Body of pancreas (tissue), 4 donors: Measurements from ENCODE around the gene A2M.

Experiments
- CTCF ChIP-seq, 7 experiments: fragments of 450-650 bp in 4 of 7; fragments of 200-600 bp in 3 of 7; sonication (generic) in 3 of 7; IDR thresholded peaks; one replicate each; pipeline ENCODE4 v1.5.1; 2016 to 2019; ENCODE audit warnings: antibody characterized with exemption in 7 of 7
- POLR2A ChIP-seq, 3 donors: fragments of 450-650 bp; IDR thresholded peaks; one replicate each; pipeline ENCODE4 v1.6.1; 2016; ENCODE audit warnings: antibody characterized with exemption in 3 of 3, mild to moderate bottlenecking in 2 of 3

GRCh38 chr12:9048930-9049329 is 66.8 kb downstream of the A2M start:
- no peak for TF ChIP-seq CTCF (IDR thresholded peaks at IDR 0.05)
- no peak for TF ChIP-seq POLR2A (IDR thresholded peaks at IDR 0.05)
